Esophagus squamous epithelium (tissue), 5 donors: Measurements from ENCODE around the gene TATDN2. TPM values are rescaled to one million over a fixed set of nuclear protein-coding genes. Genes with fewer than 3 reads are reported as not detected.

Source experiments
- DNase-seq: peaks from one replicate; lab custom pipeline; 2025; lab: John Stamatoyannopoulos, UW
- H3K27ac ChIP-seq, 4 donors: fragments of 200-600 bp; sonication (generic); one replicate each; pipeline ENCODE4 v1.5.1; 2016 to 2019; ENCODE audit warnings: mild to moderate bottlenecking in 1 of 4
- H3K27me3 ChIP-seq, 4 donors: fragments of 200-600 bp; sonication (generic); 1 replicate in 3 of 4; 2 replicates in 1 of 4; pipeline versions ENCODE4 v1.5.1 to v1.6.0; 2017 to 2021; ENCODE audit warnings: antibody characterized with exemption in 1 of 4
- H3K36me3 ChIP-seq, 3 donors: fragments of 200-600 bp; sonication (generic); one replicate each; pipeline ENCODE4 v1.5.1; 2016 to 2019
- H3K4me1 ChIP-seq, 3 donors: fragments of 200-600 bp; sonication (generic); one replicate each; pipeline ENCODE4 v1.5.1; 2017 to 2019
- H3K4me3 ChIP-seq, 4 donors: fragments of 200-600 bp; sonication (generic); 1 replicate in 3 of 4; 2 replicates in 1 of 4; pipeline ENCODE4 v1.5.1; 2016 to 2019; ENCODE audit warnings: mild to moderate bottlenecking in 2 of 4, moderate library complexity in 1 of 4
- H3K9me3 ChIP-seq, 3 donors: fragments of 200-600 bp; sonication (generic); one replicate each; pipeline ENCODE4 v1.5.1; 2016 to 2019
- CTCF ChIP-seq, 6 experiments: fragments of 450-650 bp in 4 of 6; fragments of 200-600 bp in 2 of 6; sonication (generic) in 2 of 6; IDR thresholded peaks; one replicate each; pipeline ENCODE4 v1.5.1; 2016 to 2019; ENCODE audit warnings: antibody characterized with exemption in 6 of 6, mild to moderate bottlenecking in 4 of 6, moderate library complexity in 4 of 6
- POLR2A ChIP-seq, 4 donors: fragments of 450-650 bp; IDR thresholded peaks; one replicate each; pipeline ENCODE4 v1.6.1; 2017; ENCODE audit warnings: antibody characterized with exemption in 4 of 4, mild to moderate bottlenecking in 4 of 4, moderate library complexity in 3 of 4
- WGBS, 2 donors: methylation state at CpG; one replicate each; pipeline ENCODE4 v1.1.5; 2018; 5-methylcytosine and 5-hydroxymethylcytosine counted together
- intact Hi-C: fragments of 100-400 bp; cut with DNase I; formaldehyde crosslinking; loops from one replicate; pipeline ENCODE4 v1.15.0; 2022
- total RNA-seq, 4 donors: library from RNA; depleted of rRNA; stranded (reverse); fragments of >200 nt; gene quantifications; one replicate each; pipeline ENCODE4 v1.1.0, GENCODE V29; 2016
- donor health status: DM: yes; HTN: yes; CAD: no.

Gene TATDN2, protein sequence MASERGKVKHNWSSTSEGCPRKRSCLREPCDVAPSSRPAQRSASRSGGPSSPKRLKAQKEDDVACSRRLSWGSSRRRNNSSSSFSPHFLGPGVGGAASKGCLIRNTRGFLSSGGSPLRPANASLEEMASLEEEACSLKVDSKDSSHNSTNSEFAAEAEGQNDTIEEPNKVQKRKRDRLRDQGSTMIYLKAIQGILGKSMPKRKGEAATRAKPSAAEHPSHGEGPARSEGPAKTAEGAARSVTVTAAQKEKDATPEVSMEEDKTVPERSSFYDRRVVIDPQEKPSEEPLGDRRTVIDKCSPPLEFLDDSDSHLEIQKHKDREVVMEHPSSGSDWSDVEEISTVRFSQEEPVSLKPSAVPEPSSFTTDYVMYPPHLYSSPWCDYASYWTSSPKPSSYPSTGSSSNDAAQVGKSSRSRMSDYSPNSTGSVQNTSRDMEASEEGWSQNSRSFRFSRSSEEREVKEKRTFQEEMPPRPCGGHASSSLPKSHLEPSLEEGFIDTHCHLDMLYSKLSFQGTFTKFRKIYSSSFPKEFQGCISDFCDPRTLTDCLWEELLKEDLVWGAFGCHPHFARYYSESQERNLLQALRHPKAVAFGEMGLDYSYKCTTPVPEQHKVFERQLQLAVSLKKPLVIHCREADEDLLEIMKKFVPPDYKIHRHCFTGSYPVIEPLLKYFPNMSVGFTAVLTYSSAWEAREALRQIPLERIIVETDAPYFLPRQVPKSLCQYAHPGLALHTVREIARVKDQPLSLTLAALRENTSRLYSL
- 10 to 100 TPM; 12.6 to 20.6 (median 17.1) TPM for total RNA-seq

GRCh38 chr3:10248184-10248983, at the start of gene TATDN2:
TATDN2 (plus strand) TSS chr3:10248459; CDS start chr3:10249201, 742 bp downstream.
- peaks cover 11 to 54% (median 20%) of the 10 kb centered on the region in 3 donors for H3K4me1 ChIP-seq
- peak within 1 kb of the TSS; percentile 84 to 94 (median 92) for H3K27ac ChIP-seq
- H3K9me3 ChIP-seq = peaks cover 0 to 17% (median 14%) of the 10 kb centered on the region in 3 donors
- TF ChIP-seq POLR2A (IDR thresholded peaks at IDR 0.05) (peak in 3 of 4 donors; percentile 70 to 94 (median 91)), CTCF (IDR thresholded peaks at IDR 0.05) (peak in 1 of 6 experiments; percentile 8)
- WGBS, 2 donors = 0% methylated on average over 4 to 11 of the region's 80 CpGs
- H3K4me3 ChIP-seq = peak within 1 kb of the TSS; percentile 79 to 94 (median 89)
- intact Hi-C loops = no loop called here
- H3K27me3 ChIP-seq = no peaks in the 10 kb centered on the region
- peak; percentile 78 for DNase-seq
- peaks cover 0 to 40% (median 7%) of the 10 kb centered on the region in 3 donors for H3K36me3 ChIP-seq

- no peak for DNase-seq
- no peak for TF ChIP-seq POLR2A (IDR thresholded peaks at IDR 0.05)
- TF ChIP-seq CTCF (IDR thresholded peaks at IDR 0.05) = peak in 1 of 6 experiments; percentile 5
- 30 to 55% methylated on average over 11 of the region's 12 CpGs for WGBS, 2 donors
- intact Hi-C loops = no loop called here
- no peaks in the 10 kb centered on the region for H3K9me3 ChIP-seq
- H3K4me3 ChIP-seq = no peak overlapping the region
- peaks cover 32 to 72% (median 40%) of the 10 kb centered on the region in 3 donors for H3K4me1 ChIP-seq
- H3K27ac ChIP-seq = peak overlapping the region; percentile 81 to 86 (median 84)
- H3K36me3 ChIP-seq = peaks cover 0 to 12% (median 0%) of the 10 kb centered on the region in 3 donors
- no peaks in the 10 kb centered on the region for H3K27me3 ChIP-seq
Observed at GRCh38 chr3:10198761-10199649, 49.3 kb upstream of the TATDN2 start.

DNA sequence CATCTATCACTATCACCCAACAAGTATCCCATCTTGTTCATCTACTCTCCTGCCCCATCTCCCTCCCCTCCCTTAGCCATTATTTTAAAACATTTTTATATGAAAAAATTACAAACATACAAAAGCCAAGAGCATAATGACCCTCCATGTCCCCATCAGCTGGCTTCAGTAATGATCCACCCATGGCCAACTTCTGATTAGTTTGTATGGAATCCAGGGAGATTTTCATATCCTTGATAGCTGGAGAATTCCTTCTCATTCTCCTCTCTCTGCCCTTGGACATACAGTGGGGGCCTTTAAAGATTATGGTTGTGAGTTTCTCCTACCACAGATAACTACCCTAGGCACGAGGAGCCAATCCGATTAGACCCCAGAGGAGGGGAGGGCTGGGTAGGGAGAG, 43.3 kb upstream of the TATDN2 start:
- intact Hi-C loops = no loop called here
- no peaks in the 10 kb centered on the region for H3K9me3 ChIP-seq
- H3K36me3 ChIP-seq = peaks cover 0 to 25% (median 0%) of the 10 kb centered on the region in 3 donors
- H3K27me3 ChIP-seq = no peaks in the 10 kb centered on the region
- H3K27ac ChIP-seq = peak overlapping the region; percentile 48 to 81 (median 76)
- H3K4me1 ChIP-seq = peaks cover 21 to 51% (median 33%) of the 10 kb centered on the region in 3 donors
- WGBS, 2 donors = 79% methylated on average over 2 of the region's 2 CpGs; no CpG with 5 or more reads in 1 of the 2 donors
- DNase-seq = no peak
- no peak overlapping the region for H3K4me3 ChIP-seq
- TF ChIP-seq POLR2A (IDR thresholded peaks at IDR 0.05) = no peak
- TF ChIP-seq CTCF (IDR thresholded peaks at IDR 0.05) = no peak

- H3K4me3 ChIP-seq = no peak overlapping the region
- H3K27ac ChIP-seq = peak overlapping the region; percentile 48 to 81 (median 76)
- DNase-seq = no peak
- no peaks in the 10 kb centered on the region for H3K9me3 ChIP-seq
- 60 to 64% methylated on average over 4 to 7 of the region's 7 CpGs for WGBS, 2 donors
- H3K4me1 ChIP-seq = peaks cover 21 to 49% (median 33%) of the 10 kb centered on the region in 3 donors
- peaks cover 0 to 31% (median 0%) of the 10 kb centered on the region in 3 donors for H3K36me3 ChIP-seq
- no peaks in the 10 kb centered on the region for H3K27me3 ChIP-seq
- TF ChIP-seq CTCF (IDR thresholded peaks at IDR 0.05) = no peak
- no peak for TF ChIP-seq POLR2A (IDR thresholded peaks at IDR 0.05)
- intact Hi-C loops = no loop called here
Observed at GRCh38 chr3:10205451-10206165, 42.7 kb upstream of the TATDN2 start.
